Osteocyte (in vitro differentiated cells): ENCODE results near the gene SRP54. TPM values are rescaled to one million over a fixed set of nuclear protein-coding genes. Genes with fewer than 3 reads are reported as not detected.

Experiments used
- DNase-seq: peaks from one replicate; pipeline ENCODE4 v3.0.0; 2021; ENCODE audit warnings: mixed read lengths; ENCODE audit not compliant: unreplicated experiment; ENCODE audit errors: extremely low spot score
- H3K27ac Mint-ChIP-seq: one replicate; pipeline ENCODE4 v1.8.0; 2021; ENCODE audit warnings: mild to moderate bottlenecking, mixed read lengths; ENCODE audit not compliant: unreplicated experiment
- H3K27me3 Mint-ChIP-seq: one replicate; pipeline ENCODE4 v1.8.0; 2021; ENCODE audit warnings: mixed read lengths; ENCODE audit not compliant: unreplicated experiment
- H3K36me3 Mint-ChIP-seq: one replicate; pipeline ENCODE4 v1.8.0; 2021; ENCODE audit warnings: mixed read lengths; ENCODE audit not compliant: unreplicated experiment
- H3K4me1 Mint-ChIP-seq: one replicate; pipeline ENCODE4 v1.8.0; 2021; ENCODE audit warnings: mixed read lengths; ENCODE audit not compliant: unreplicated experiment
- H3K4me3 Mint-ChIP-seq: one replicate; pipeline ENCODE4 v1.8.0; 2021; ENCODE audit warnings: mild to moderate bottlenecking, moderate library complexity, mixed read lengths; ENCODE audit not compliant: unreplicated experiment
- H3K9me3 Mint-ChIP-seq: one replicate; pipeline ENCODE4 v1.8.0; 2021; ENCODE audit warnings: mixed read lengths; ENCODE audit not compliant: unreplicated experiment
- CTCF ChIP-seq: fragments of 200-600 bp; sonication (generic); IDR thresholded peaks from 2 replicates; pipeline ENCODE4 v1.5.0; 2021; ENCODE audit warnings: antibody characterized with exemption, mild to moderate bottlenecking, moderate library complexity
- long read RNA-seq: library from polyadenylated mRNA; unstranded; transcript quantifications from one replicate; pipeline ENCODE4 v2.0.0, GENCODE V29; 2021
- total RNA-seq: library from RNA; stranded (reverse); gene quantifications from 2 replicates; pipeline ENCODE4 v1.2.1, GENCODE V29; 2021

Gene SRP54
- total RNA-seq, result 59.7 and 62.4 TPM in 2 replicates
- long read RNA-seq, transcript SRP54-201 (16 exons, 2,279 nt), result major isoform, 647 of 727 reads
- long read RNA-seq, partial matches to known transcripts, result 29 of 727 reads
- long read RNA-seq, other reads (novel, unspliced or antisense), result 47 of 727 reads

GRCh38 chr14:34982421-34983147 is at the start of gene SRP54:
Gene SRP54, plus strand, starts transcription at chr14:34982992. Its CDS starts 13,718 bp downstream, at chr14:34996710.
- no peak within 1 kb of the TSS for H3K27ac Mint-ChIP-seq
- peak; percentile 99 for DNase-seq
- no peaks in the 10 kb centered on the region for H3K27me3 Mint-ChIP-seq
- H3K4me3 Mint-ChIP-seq, result no peak within 1 kb of the TSS
- H3K36me3 Mint-ChIP-seq, result peaks cover 6% of the 10 kb centered on the region
- H3K9me3 Mint-ChIP-seq, result no peaks in the 10 kb centered on the region
- no peak for TF ChIP-seq CTCF
- H3K4me1 Mint-ChIP-seq, result peaks cover 33% of the 10 kb centered on the region

DNA sequence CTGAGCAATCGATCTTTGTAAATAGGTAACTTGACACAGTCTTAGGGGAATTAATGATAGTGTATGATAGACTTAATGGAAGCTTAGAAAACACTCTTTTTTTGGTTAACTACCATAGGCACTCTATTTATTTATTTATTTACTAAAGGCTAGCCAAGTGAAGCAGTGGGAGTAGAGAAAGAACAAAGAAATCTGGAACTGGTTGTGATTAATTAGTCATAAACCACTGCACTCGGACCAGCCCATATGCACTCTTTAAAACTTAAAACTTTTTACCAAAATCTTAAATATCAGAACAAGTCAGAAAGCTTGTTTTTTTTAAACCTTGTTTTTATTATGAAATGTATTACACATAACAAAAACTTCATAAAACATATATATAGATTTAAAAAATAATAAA is 49.5 kb upstream of the SRP54 start:
- no peak overlapping the region for H3K4me3 Mint-ChIP-seq
- no peaks in the 10 kb centered on the region for H3K27me3 Mint-ChIP-seq
- no peaks in the 10 kb centered on the region for H3K4me1 Mint-ChIP-seq
- TF ChIP-seq CTCF, result no peak
- no peak for DNase-seq
- peaks cover 1% of the 10 kb centered on the region for H3K36me3 Mint-ChIP-seq
- no peaks in the 10 kb centered on the region for H3K9me3 Mint-ChIP-seq
- no peak overlapping the region for H3K27ac Mint-ChIP-seq

GRCh38 chr14:34935488-34935887 is 47.3 kb upstream of the SRP54 start:
- Mint-ChIP-seq H3K9me3 (no peaks in the 10 kb centered on the region), H3K27me3 (no peaks in the 10 kb centered on the region), H3K4me1 (no peaks in the 10 kb centered on the region), H3K27ac (no peak overlapping the region), H3K36me3 (peaks cover 1% of the 10 kb centered on the region), H3K4me3 (no peak overlapping the region)
- TF ChIP-seq CTCF, result no peak
- DNase-seq, result no peak

DNA sequence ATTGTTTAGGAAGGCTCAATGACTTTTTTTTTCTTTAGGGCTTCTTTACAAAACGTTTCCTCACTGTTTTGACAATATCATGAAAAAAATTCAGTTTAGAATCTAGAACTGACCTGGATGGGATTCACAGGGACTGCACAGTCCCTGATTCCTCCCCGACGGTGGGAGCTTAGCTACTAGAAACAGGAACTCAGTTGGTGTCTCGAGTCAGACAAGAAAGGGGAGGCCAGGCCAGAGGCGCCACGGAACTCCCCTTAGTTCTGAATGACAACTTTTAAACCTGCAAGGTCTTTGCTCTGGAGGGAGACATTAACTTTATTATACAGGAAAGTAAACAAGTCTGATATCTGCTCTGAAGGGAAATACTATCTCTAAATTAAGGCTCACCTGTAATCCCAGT is 45.4 kb upstream of the SRP54 start:
- Mint-ChIP-seq H3K27me3 (no peaks in the 10 kb centered on the region), H3K4me1 (no peaks in the 10 kb centered on the region), H3K27ac (no peak overlapping the region), H3K36me3 (peaks cover 5% of the 10 kb centered on the region), H3K9me3 (no peaks in the 10 kb centered on the region), H3K4me3 (no peak overlapping the region)
- no peak for TF ChIP-seq CTCF
- DNase-seq, result no peak

- Mint-ChIP-seq H3K36me3 (peaks cover 5% of the 10 kb centered on the region), H3K4me1 (no peaks in the 10 kb centered on the region), H3K4me3 (no peak overlapping the region), H3K27ac (no peak overlapping the region), H3K27me3 (no peaks in the 10 kb centered on the region), H3K9me3 (no peaks in the 10 kb centered on the region)
- no peak for DNase-seq
- no peak for TF ChIP-seq CTCF
Observed at GRCh38 chr14:34937876-34938275, 44.9 kb upstream of the SRP54 start.
